GM18526 (cell line): ENCODE data around the gene GTF2F1.

Experiments
- POLR2A ChIP-seq: IDR thresholded peaks from 3 replicates; pipeline ENCODE4 v1.6.1; 2011; ENCODE audit not compliant: insufficient read length; ENCODE audit errors: extremely low read depth

The GTF2F1 gene

DNA sequence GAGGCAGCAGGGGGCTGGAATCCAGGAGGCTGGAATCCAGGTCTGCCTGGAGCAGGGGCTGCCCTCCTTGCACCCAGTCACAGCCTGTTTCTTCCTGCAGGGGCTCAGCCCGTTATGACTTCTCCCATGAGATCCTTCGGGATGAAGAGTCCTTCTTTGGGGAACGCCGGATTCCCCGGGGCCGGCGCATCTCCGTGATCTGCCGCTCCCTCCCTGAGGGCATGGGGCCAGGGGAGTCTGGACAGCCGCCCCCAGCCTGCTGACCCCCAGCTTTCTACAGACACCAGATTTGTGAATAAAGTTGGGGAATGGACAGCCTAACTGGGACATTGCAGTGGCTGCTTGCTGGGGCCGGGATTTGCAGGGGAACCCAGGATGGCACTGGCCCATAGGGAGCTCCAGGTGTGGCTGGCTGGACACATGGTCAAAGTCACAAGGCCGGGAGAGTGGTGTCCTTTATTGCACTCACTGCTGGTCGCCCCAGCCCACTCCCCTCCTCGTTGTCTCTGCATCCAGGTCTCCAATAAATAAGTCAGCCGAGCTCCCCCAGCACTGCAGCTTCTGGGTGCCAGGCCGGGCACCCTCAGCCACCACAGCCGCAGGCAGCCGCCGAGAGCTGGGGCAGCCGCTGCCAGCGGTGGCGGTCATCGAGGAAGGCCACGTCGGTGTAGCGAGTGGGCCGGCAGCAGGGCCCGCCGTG is 18.1 kb downstream of the GTF2F1 start:
- TF ChIP-seq POLR2A = no peak

DNA sequence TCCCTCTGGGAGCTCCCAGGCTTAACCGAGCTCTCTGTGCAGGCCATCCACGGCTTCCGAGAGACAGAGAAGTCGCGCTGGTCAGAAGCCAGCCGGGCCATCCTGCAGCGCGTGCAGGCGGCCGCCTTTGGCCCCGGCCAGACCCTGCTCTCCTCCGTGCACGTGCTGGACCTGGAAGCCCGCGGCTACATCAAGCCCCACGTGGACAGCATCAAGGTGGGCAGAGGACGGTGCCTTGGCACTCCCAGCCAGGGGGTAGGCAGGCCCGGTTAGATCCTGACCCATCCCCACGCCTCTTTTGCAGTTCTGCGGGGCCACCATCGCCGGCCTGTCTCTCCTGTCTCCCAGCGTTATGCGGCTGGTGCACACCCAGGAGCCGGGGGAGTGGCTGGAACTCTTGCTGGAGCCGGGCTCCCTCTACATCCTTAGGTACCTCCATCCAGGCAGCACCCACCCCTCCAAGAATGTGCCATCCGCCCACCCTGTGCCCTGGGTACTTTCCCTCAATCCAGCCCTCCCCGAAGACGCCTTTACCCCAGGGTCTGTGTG is 18.7 kb downstream of the GTF2F1 start:
- no peak for TF ChIP-seq POLR2A

GRCh38 chr19:6373813-6374108 is 19.2 kb downstream of the GTF2F1 start:
- no peak for TF ChIP-seq POLR2A

- TF ChIP-seq POLR2A = peak; percentile 38
Observed at GRCh38 chr19:6373096-6373812, 19.7 kb downstream of the GTF2F1 start.

GRCh38 chr19:6372594-6373095 is 20.3 kb downstream of the GTF2F1 start, which contains the start of gene ALKBH7:
Gene ALKBH7, plus strand, starts transcription at chr19:6372794. Its CDS starts 27 bp downstream, at chr19:6372821.
- no peak for TF ChIP-seq POLR2A

GRCh38 chr19:6364353-6364752 is 28.6 kb downstream of the GTF2F1 start:
- TF ChIP-seq POLR2A = no peak

DNA sequence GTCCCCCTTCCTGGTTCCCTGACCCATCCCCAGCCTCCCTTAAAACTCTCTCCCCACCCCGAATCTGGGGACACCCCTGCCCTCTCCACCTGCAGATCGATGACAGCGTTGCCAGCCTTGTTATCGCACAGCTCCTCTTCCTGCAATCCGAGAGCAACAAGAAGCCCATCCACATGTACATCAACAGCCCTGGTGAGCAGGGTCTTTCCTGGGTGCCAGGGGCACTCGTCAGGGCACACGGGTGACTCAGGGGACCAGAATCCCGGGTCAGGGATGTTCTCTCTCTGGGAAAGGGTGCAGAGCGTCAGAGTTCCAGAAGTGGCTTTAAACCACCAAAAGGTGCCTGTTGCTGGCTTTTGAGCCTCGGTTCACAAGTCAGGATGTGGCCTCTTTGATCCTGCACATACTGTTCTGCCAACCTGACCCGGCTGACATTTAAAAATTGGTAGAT is 30.6 kb downstream of the GTF2F1 start:
- no peak for TF ChIP-seq POLR2A

GRCh38 chr19:6362027-6362350 is 31.0 kb downstream of the GTF2F1 start:
- no peak for TF ChIP-seq POLR2A

DNA sequence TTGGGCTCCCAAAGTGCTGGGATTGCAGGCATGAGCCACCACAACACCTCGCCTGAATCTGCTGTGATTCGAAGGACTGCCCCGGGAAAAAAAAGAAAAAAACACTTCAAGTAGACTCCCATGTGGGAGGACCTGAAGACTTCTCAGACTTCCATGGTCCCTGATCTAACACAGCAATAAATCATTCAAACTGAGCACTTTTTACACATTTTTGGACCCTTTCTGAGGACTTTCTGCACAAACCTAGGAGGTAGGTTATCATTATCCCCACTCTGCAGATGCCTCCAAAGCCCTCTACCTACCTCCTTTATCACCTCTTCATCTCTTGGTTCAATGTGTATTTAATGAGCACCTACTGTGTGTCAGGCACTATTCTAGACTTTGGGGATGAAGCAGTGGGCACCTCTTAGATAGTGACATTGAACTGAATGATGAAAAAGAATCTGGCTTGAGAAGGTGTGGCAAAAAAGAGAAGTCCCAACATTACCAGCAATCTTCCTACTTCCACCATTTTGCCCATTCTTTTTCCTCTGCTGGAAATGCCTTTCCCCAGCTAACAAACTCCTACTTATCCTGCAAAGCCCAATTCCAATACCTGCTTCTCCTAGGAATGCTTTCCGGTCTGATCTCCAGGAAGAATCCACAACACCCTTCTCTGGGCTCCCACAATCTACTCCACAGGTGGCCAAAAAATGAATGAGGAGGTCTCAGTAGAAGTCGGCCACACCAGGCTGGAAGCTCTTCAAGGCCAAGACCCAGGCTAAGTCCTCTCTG is 33.2 kb downstream of the GTF2F1 start:
- TF ChIP-seq POLR2A = no peak

- TF ChIP-seq POLR2A = no peak
Observed at GRCh38 chr19:6358003-6358402, 35.0 kb downstream of the GTF2F1 start.

DNA sequence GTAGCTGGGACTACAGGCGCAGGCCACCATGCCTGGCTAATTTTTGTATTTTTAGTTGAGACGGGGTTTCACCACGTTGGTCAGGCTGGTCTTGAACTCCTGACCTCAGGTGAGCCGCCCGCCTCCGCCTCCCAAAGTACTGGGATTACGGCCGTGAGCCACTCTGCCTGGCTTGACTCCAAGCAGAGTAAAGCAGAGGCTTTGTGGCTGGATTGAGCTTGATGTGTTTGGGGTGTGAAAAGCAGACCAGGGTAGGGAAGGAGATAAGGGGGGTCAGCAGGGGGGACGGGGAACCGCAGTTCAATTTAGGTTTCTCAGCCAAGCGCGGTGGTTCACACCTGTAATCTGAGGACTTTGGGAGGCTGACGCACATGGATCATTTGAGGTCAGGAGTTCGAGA is 35.8 kb downstream of the GTF2F1 start:
- no peak for TF ChIP-seq POLR2A

GRCh38 chr19:6354098-6354674 is 38.8 kb downstream of the GTF2F1 start:
- no peak for TF ChIP-seq POLR2A

- no peak for TF ChIP-seq POLR2A
Observed at GRCh38 chr19:6352381-6353165, 40.4 kb downstream of the GTF2F1 start.

GRCh38 chr19:6350688-6351087 is 42.3 kb downstream of the GTF2F1 start:
- no peak for TF ChIP-seq POLR2A
